ENCODE measurements around the gene SLC16A11.

The SLC16A11 gene

GRCh38 chr17:7064261-7064660, 20.4 kb upstream of the SLC16A11 start:
- no peak overlapping the region for H3K56ac ChIP-seq (ENCODE audit: low read length)
- no peak overlapping the region for H3K27ac ChIP-seq (ENCODE audit: low read depth, low read length)
- H3K18ac ChIP-seq (ENCODE audit: low read length): no peak overlapping the region
- H4K8ac ChIP-seq (ENCODE audit: low read depth, low read length): no peak overlapping the region
- no peak overlapping the region for H4K5ac ChIP-seq (ENCODE audit: low read length)
- no peaks in the 10 kb centered on the region for H3K79me1 ChIP-seq (ENCODE audit: low read length)
- no peak overlapping the region for H2BK15ac ChIP-seq (replicated peaks; ENCODE audit: low read depth)
- H3K9ac ChIP-seq (ENCODE audit: low read length): no peak overlapping the region
- H2AK5ac ChIP-seq (ENCODE audit: low read length): no peak overlapping the region
- H3K4ac ChIP-seq (ENCODE audit: low read depth, low read length): no peak overlapping the region
- H3K79me2 ChIP-seq (ENCODE audit: control insufficient read depth, insufficient read depth, low read length): no peaks in the 10 kb centered on the region
- no peak overlapping the region for H3K4me3 ChIP-seq (ENCODE audit: low read length)
- no peak overlapping the region for H2BK5ac ChIP-seq (ENCODE audit: low read length)
- WGBS (ENCODE audit: extremely low coverage, insufficient coverage, low lambda C conversion rate): no CpG with 5 or more reads among the region's 4 CpGs
- no peak overlapping the region for H3K23ac ChIP-seq (ENCODE audit: low read length)
- no peaks in the 10 kb centered on the region for H3K27me3 ChIP-seq (ENCODE audit: insufficient read depth, low read length, poor library complexity)
- H3K4me2 ChIP-seq (ENCODE audit: low read length): no peak overlapping the region
- DNase-seq: peak; percentile 20
- no peaks in the 10 kb centered on the region for H3K4me1 ChIP-seq (ENCODE audit: control insufficient read depth, low read depth, low read length)
- H3K36me3 ChIP-seq (ENCODE audit: control insufficient read depth, insufficient read depth, low read length): no peaks in the 10 kb centered on the region
- no peak overlapping the region for H2BK120ac ChIP-seq (ENCODE audit: low read depth, low read length)

DNA sequence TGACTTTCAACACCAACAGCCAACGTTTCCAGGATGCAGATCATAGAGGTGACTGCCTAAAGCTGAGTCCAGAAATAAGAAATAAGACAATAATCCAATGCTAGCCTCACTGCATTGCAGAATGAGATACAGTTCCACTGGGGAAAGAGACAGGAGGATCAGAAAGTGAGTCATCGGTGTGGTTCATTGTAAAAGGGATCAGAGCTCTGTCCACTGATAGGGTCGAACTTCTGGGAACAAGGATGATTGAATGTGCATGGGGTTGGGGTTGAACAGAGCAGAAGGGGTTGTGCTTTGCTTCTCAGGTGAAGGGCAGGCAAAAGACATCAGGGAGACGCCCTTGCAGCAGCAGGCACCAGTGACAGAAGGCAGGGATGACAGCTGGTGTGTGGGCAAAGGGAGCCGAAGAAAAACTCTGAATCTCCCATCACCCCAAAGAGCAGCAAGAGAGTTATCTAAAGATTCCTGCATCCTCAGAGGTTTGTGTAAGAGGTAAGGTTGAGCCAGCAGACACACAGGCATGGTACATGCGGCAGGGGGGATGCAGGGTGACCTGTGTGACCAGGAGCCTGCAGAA, 19.7 kb upstream of the SLC16A11 start:
- H3K4ac ChIP-seq (ENCODE audit: low read depth, low read length): no peak overlapping the region
- no peak overlapping the region for H3K56ac ChIP-seq (ENCODE audit: low read length)
- no peaks in the 10 kb centered on the region for H3K4me1 ChIP-seq (ENCODE audit: control insufficient read depth, low read depth, low read length)
- no peak overlapping the region for H3K9ac ChIP-seq (ENCODE audit: low read length)
- H3K4me2 ChIP-seq (ENCODE audit: low read length): no peak overlapping the region
- H3K27me3 ChIP-seq (ENCODE audit: insufficient read depth, low read length, poor library complexity): no peaks in the 10 kb centered on the region
- H3K18ac ChIP-seq (ENCODE audit: low read length): no peak overlapping the region
- no peaks in the 10 kb centered on the region for H3K36me3 ChIP-seq (ENCODE audit: control insufficient read depth, insufficient read depth, low read length)
- H4K8ac ChIP-seq (ENCODE audit: low read depth, low read length): no peak overlapping the region
- DNase-seq: no peak
- no peak overlapping the region for H3K27ac ChIP-seq (ENCODE audit: low read depth, low read length)
- H3K23ac ChIP-seq (ENCODE audit: low read length): no peak overlapping the region
- no peak overlapping the region for H3K4me3 ChIP-seq (ENCODE audit: low read length)
- H2BK15ac ChIP-seq (replicated peaks; ENCODE audit: low read depth): no peak overlapping the region
- H2BK5ac ChIP-seq (ENCODE audit: low read length): no peak overlapping the region
- no peak overlapping the region for H4K5ac ChIP-seq (ENCODE audit: low read length)
- no peaks in the 10 kb centered on the region for H3K79me1 ChIP-seq (ENCODE audit: low read length)
- H2AK5ac ChIP-seq (ENCODE audit: low read length): no peak overlapping the region
- WGBS (ENCODE audit: extremely low coverage, insufficient coverage, low lambda C conversion rate): no CpG with 5 or more reads among the region's 6 CpGs
- no peaks in the 10 kb centered on the region for H3K79me2 ChIP-seq (ENCODE audit: control insufficient read depth, insufficient read depth, low read length)
- no peak overlapping the region for H2BK120ac ChIP-seq (ENCODE audit: low read depth, low read length)

- no peak overlapping the region for H3K56ac ChIP-seq (ENCODE audit: low read length)
- no peaks in the 10 kb centered on the region for H3K79me1 ChIP-seq (ENCODE audit: low read length)
- no peak overlapping the region for H3K27ac ChIP-seq (ENCODE audit: low read depth, low read length)
- no peak overlapping the region for H3K4ac ChIP-seq (ENCODE audit: low read depth, low read length)
- H2BK5ac ChIP-seq (ENCODE audit: low read length): no peak overlapping the region
- no peaks in the 10 kb centered on the region for H3K79me2 ChIP-seq (ENCODE audit: control insufficient read depth, insufficient read depth, low read length)
- H3K18ac ChIP-seq (ENCODE audit: low read length): no peak overlapping the region
- no peak overlapping the region for H4K8ac ChIP-seq (ENCODE audit: low read depth, low read length)
- no CpG with 5 or more reads among the region's 6 CpGs for WGBS (ENCODE audit: extremely low coverage, insufficient coverage, low lambda C conversion rate)
- no peak overlapping the region for H2BK15ac ChIP-seq (replicated peaks; ENCODE audit: low read depth)
- H3K9ac ChIP-seq (ENCODE audit: low read length): no peak overlapping the region
- no peak overlapping the region for H2BK120ac ChIP-seq (ENCODE audit: low read depth, low read length)
- no peak overlapping the region for H4K5ac ChIP-seq (ENCODE audit: low read length)
- H2AK5ac ChIP-seq (ENCODE audit: low read length): no peak overlapping the region
- no peaks in the 10 kb centered on the region for H3K4me1 ChIP-seq (ENCODE audit: control insufficient read depth, low read depth, low read length)
- H3K36me3 ChIP-seq (ENCODE audit: control insufficient read depth, insufficient read depth, low read length): no peaks in the 10 kb centered on the region
- H3K27me3 ChIP-seq (ENCODE audit: insufficient read depth, low read length, poor library complexity): no peaks in the 10 kb centered on the region
- H3K4me3 ChIP-seq (ENCODE audit: low read length): no peak overlapping the region
- no peak overlapping the region for H3K23ac ChIP-seq (ENCODE audit: low read length)
- H3K4me2 ChIP-seq (ENCODE audit: low read length): no peak overlapping the region
- no peak for DNase-seq
These were observed 16.4 kb upstream of the SLC16A11 start for GRCh38 chr17:7060165-7060891.

GRCh38 chr17:7058831-7059447, 15.0 kb upstream of the SLC16A11 start:
- Histone ChIP-seq H3K4me2 (ENCODE audit: low read length) (no peak overlapping the region), H3K9ac (ENCODE audit: low read length) (no peak overlapping the region), H4K5ac (ENCODE audit: low read length) (no peak overlapping the region), H4K8ac (ENCODE audit: low read depth, low read length) (no peak overlapping the region), H3K79me2 (ENCODE audit: control insufficient read depth, insufficient read depth, low read length) (no peaks in the 10 kb centered on the region), H2BK15ac (replicated peaks; ENCODE audit: low read depth) (no peak overlapping the region), H3K4ac (ENCODE audit: low read depth, low read length) (no peak overlapping the region), H2BK5ac (ENCODE audit: low read length) (no peak overlapping the region), H3K4me1 (ENCODE audit: control insufficient read depth, low read depth, low read length) (no peaks in the 10 kb centered on the region), H2BK120ac (ENCODE audit: low read depth, low read length) (no peak overlapping the region), H3K18ac (ENCODE audit: low read length) (no peak overlapping the region), H2AK5ac (ENCODE audit: low read length) (no peak overlapping the region), H3K79me1 (ENCODE audit: low read length) (no peaks in the 10 kb centered on the region), H3K36me3 (ENCODE audit: control insufficient read depth, insufficient read depth, low read length) (no peaks in the 10 kb centered on the region), H3K23ac (ENCODE audit: low read length) (no peak overlapping the region), H3K27ac (ENCODE audit: low read depth, low read length) (no peak overlapping the region), H3K56ac (ENCODE audit: low read length) (no peak overlapping the region), H3K27me3 (ENCODE audit: insufficient read depth, low read length, poor library complexity) (no peaks in the 10 kb centered on the region), H3K4me3 (ENCODE audit: low read length) (no peak overlapping the region)
- DNase-seq: no peak
- WGBS (ENCODE audit: extremely low coverage, insufficient coverage, low lambda C conversion rate): no CpG with 5 or more reads among the region's 7 CpGs

DNA sequence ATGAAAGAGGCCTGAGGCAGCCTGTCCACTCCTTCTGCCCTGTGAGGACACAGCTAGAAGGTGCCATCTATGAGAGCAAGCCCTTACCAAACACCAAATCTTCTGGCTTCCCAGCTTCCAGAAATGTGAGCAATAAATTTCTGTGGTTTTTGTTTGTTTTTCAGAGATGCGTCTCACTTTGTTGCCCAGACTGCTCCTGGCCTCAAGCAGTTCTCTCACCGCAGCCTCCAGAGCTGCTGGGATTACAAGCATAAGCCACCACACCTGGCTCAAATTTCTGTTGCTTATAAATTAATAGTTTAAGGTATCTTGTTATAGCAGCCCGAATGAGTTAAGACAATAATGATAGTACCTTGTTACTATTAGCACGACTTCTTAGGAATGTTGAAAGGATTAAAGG, 12.5 kb upstream of the SLC16A11 start:
- H3K4me3 ChIP-seq (ENCODE audit: low read length): no peak overlapping the region
- no peak for DNase-seq
- no peaks in the 10 kb centered on the region for H3K79me2 ChIP-seq (ENCODE audit: control insufficient read depth, insufficient read depth, low read length)
- WGBS (ENCODE audit: extremely low coverage, insufficient coverage, low lambda C conversion rate): no CpG with 5 or more reads among the region's 4 CpGs
- H2BK120ac ChIP-seq (ENCODE audit: low read depth, low read length): no peak overlapping the region
- H3K36me3 ChIP-seq (ENCODE audit: control insufficient read depth, insufficient read depth, low read length): no peaks in the 10 kb centered on the region
- no peak overlapping the region for H3K27ac ChIP-seq (ENCODE audit: low read depth, low read length)
- H4K8ac ChIP-seq (ENCODE audit: low read depth, low read length): no peak overlapping the region
- H2BK5ac ChIP-seq (ENCODE audit: low read length): no peak overlapping the region
- no peak overlapping the region for H3K56ac ChIP-seq (ENCODE audit: low read length)
- no peaks in the 10 kb centered on the region for H3K79me1 ChIP-seq (ENCODE audit: low read length)
- no peak overlapping the region for H4K5ac ChIP-seq (ENCODE audit: low read length)
- no peaks in the 10 kb centered on the region for H3K27me3 ChIP-seq (ENCODE audit: insufficient read depth, low read length, poor library complexity)
- H2BK15ac ChIP-seq (replicated peaks; ENCODE audit: low read depth): no peak overlapping the region
- no peak overlapping the region for H3K4ac ChIP-seq (ENCODE audit: low read depth, low read length)
- H3K18ac ChIP-seq (ENCODE audit: low read length): no peak overlapping the region
- no peak overlapping the region for H3K9ac ChIP-seq (ENCODE audit: low read length)
- no peaks in the 10 kb centered on the region for H3K4me1 ChIP-seq (ENCODE audit: control insufficient read depth, low read depth, low read length)
- no peak overlapping the region for H3K4me2 ChIP-seq (ENCODE audit: low read length)
- no peak overlapping the region for H3K23ac ChIP-seq (ENCODE audit: low read length)
- no peak overlapping the region for H2AK5ac ChIP-seq (ENCODE audit: low read length)
